SIG-M5 treated with dmso at 0.1 percent for 504 hours (cell line): ENCODE data around the gene DBNL.

ENCODE experiments used
- DNase-seq: peaks from one replicate; lab custom pipeline; 2025; ENCODE audit not compliant: unreplicated experiment; lab: John Stamatoyannopoulos, UW

The DBNL gene

GRCh38 chr7:44060948-44061644, 16.6 kb downstream of the DBNL start:
- DNase-seq, result no peak

DNA sequence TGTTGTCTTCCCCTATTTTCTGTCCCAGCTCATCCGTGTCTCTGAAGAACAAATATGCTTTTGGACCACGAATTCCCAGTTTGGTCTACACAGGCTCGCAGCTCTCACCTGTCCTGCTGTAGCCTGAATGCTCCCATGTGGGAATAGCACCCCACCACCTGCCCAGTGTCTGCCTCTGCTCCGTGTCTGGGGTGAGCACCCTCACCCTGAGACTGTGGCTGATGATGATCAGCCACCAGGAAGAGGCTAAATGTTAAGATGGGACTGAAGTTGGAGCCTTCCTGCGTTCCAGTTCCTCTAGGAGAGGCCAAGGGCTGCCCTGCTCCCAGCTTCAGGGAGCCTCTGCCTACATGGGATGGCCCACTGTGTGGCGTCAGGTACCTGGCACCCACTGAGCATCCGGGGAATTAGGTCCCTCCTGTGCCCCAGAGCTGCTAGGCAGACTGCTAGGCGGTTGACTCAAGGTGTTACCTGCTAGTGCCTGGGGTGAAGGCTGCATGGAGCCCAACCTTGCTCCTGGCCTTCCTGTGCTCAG, 17.2 kb downstream of the DBNL start:
- DNase-seq, result no peak

GRCh38 chr7:44062180-44062902, 17.8 kb downstream of the DBNL start:
- DNase-seq, result no peak

DNA sequence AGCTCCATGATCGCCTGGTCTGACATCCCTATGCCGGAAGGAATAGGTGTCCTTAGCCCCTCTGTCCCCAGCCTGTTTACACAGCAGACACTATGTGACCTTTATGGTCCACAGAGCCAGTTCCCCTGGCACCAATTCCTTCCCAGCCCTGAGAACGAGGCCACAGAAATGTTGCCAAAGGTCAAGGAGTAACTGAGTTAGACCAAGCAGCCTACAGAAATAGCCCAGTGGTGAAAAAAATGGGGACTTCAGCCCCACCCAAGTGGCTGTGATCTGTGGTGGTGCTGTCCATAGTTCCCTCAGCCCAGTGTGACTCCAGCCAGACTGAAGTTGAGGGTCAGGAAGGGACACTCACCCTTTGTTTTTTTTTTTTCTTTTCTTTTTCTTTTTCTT, 18.4 kb downstream of the DBNL start:
- no peak for DNase-seq

GRCh38 chr7:44063547-44063893, 19.0 kb downstream of the DBNL start:
- DNase-seq, result no peak

GRCh38 chr7:44063894-44064651, 19.6 kb downstream of the DBNL start:
- DNase-seq, result no peak

- DNase-seq, result no peak
Measured at GRCh38 chr7:44064791-44065430, 20.4 kb downstream of the DBNL start.

- DNase-seq, result peak; percentile 13
Measured at GRCh38 chr7:44065431-44066110, 21.1 kb downstream of the DBNL start, which contains the start of gene PGAM2. Gene PGAM2 (minus strand): TSS chr7:44065567. CDS start chr7:44065529, 38 bp downstream.

DNA sequence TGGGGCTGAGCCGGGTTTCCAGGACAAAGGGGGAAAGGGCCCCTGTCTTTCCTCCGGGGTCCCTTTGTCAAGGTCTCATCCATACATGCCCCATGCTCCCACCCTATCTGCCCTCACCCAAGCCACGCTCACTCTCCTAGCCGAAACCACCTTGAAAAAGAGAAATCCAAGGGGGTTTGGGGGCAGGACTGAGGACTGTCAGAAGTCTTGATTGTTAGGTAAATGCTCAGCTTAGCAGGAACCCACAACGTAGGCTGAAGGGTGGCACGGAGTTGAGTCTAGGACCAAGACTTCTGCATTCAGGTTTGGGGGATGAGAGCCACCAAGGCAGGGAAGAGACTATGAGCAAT, 21.6 kb downstream of the DBNL start:
- no peak for DNase-seq

DNA sequence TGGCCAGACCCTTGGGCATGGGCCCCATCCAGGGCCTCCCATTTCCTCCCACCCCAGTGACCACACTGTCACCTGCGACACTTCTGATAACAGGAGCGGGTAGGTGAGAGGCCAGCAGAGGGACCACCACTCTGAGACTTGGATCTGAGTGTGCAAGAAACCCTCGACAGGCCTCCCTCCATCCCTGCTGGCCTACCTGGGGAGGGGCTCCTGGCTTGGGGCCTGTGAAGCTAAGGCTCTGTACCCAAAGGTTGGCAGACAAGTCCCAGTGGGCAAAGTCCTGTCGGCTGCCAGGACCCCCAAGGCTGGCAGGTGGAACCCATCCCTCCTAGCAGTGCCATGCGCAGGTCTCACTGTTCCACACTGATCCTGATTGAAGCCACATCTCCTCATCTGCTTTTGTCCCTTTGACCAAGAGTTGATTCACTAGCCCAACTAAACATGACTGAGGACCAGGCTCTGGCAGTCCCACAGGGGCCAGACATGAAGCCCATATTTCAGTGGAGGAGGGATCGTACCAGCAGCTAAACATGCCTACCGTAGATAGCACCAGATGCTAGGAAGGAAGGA, 22.1 kb downstream of the DBNL start:
- DNase-seq, result no peak

GRCh38 chr7:44067064-44067951, 22.8 kb downstream of the DBNL start:
- DNase-seq, result no peak

DNA sequence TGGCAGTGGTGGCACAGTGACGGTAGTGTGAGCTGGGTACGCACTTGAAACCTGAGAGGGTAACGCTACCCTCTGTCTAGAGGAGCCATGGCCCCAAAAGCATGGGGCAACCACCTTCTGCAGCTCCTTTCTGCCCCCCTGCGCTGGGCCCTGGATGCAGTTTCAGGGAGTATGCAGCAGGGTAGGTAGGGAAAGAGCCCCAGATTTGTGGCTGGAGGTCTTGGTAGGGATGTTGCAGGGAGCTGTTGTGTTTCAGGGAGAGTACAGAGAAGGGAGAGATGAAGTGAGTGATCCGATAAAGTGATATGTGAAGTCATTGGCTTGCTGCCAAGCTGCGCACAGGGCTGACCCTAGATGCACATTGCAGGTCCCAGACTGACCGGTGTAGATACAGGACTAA, 23.6 kb downstream of the DBNL start:
- DNase-seq, result no peak

GRCh38 chr7:44071726-44072363, 27.3 kb downstream of the DBNL start:
- no peak for DNase-seq

DNA sequence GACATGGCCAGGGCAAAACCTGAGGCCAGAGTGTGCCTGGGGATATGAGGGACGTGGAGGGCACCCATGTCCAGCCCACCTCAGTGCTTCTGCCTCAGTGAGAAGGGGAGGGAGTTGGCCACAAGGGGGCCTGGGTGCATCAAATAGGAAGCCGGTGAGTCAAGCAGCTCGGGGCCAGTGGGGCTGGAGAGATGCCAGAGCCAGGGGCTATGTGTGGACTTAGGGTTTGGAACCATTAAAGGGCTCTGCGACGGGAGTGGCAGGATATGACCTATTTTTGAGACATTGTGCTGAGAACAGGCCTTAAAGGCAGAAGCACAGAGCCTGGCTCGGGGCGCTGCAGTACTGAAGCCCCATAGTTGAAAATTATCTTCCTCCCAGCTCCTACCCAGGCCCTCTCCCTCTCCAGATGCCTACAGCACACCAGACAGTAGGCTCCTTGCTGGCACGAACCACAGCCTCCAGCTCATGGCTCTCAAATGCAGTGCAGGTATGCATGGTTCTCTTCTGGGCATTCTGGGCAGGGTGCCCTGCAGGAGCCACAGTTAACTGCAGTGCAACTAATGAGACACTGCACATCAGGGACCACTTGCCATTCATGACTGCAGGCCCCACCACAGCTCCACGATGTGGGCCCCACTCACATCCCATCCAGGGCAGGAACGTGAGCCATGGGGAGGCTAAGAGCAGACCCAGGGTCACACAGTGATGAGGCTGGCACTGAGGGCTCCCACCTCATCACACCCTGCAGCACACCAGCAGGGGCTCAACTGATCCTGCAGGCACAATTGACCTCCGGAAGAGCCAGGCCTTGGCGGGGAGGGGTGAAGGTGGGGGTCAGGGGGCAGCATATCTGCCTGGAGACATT, 28.1 kb downstream of the DBNL start:
- DNase-seq, result peak; percentile 36

GRCh38 chr7:44073664-44074348, 29.3 kb downstream of the DBNL start:
- DNase-seq, result peak; percentile 47

- DNase-seq, result no peak
Measured at GRCh38 chr7:44074349-44074695, 29.8 kb downstream of the DBNL start.

DNA sequence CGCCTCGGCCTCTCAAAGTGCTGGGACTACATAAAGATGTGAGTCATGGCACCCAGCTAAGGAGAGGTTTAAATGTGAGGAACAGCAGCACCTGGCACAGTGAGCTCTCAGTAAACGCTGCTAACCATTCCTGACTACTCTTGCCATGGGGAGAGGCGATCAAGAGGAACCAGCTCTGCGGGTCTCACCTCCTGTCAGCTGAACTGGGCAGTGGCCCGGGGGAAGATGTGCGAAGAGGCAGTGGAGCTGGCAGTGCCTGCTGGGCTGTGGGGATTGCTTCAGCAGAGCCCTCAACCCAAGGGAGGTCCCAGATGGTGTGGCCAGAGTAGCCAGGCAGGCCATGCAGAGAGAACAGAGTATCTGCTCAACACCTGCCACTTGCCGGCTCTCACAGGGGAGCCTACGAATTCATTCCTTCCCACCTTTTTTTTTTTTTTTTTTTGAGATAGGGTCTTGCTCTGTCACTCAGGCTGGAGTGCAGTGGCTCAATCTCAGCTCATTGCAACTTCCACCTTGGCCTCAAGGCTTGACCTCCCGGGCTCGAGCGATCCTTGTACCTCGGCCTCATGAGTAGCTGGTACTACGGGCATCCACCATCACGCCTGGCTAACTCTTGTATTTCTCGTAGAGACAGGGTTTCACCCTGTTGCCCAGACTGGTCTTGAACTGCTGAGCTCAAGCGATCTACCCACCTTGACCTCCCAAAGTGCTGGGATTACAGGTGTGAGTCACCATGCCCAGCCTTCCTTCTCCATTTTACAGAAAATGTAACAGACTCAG, 31.0 kb downstream of the DBNL start:
- DNase-seq, result peak; percentile 20
